Naive thymus-derived CD8-positive, alpha-beta T cell (primary cell): ENCODE measurements around the gene LRFN4. TPM values are rescaled to one million over a fixed set of nuclear protein-coding genes. Genes with fewer than 3 reads are reported as not detected.
A peak's percentile ranks its signal among the peaks of the same experiment; 100 is the strongest.

Experiments used
- ATAC-seq, 2 donors: fragments of 150-1000 bp; cut with Tn5 transposase in 1 of 2; sonication (Bioruptor Pico), chemical (Tn5 transposase) in 1 of 2; 1 replicate in 1 of 2; 2 replicates in 1 of 2; pipeline ENCODE4 v1.10.0; 2021; ENCODE audit warnings: mild to moderate bottlenecking in 2 of 2, moderate library complexity in 2 of 2
- POLR2A ChIA-PET: fragments of 350-600 bp; sonication (Branson Sonifier 250); formaldehyde crosslinking; loops from one replicate; lab custom pipeline; 2021; ENCODE audit warnings: antibody characterized with exemption; lab: Charles Lee
- DNase-seq, 10 donors: peaks; one replicate each; pipeline versions ENCODE4 v3.0.0 to v3.0.0-alpha.2; 2020 to 2022
- H3K27ac Mint-ChIP-seq, 10 donors: one replicate each; pipeline ENCODE4 v1.8.0; 2020 to 2022; ENCODE audit warnings: mild to moderate bottlenecking in 10 of 10, mixed read lengths in 10 of 10, moderate library complexity in 4 of 10, inconsistent platforms in 1 of 10
- H3K27me3 Mint-ChIP-seq, 5 donors: one replicate each; pipeline ENCODE4 v1.8.0; 2021 to 2022; ENCODE audit warnings: mixed read lengths in 5 of 5
- H3K36me3 Mint-ChIP-seq, 3 donors: one replicate each; pipeline ENCODE4 v1.8.0; 2020 to 2022; ENCODE audit warnings: mixed read lengths in 3 of 3, mild to moderate bottlenecking in 2 of 3, inconsistent platforms in 1 of 3
- H3K4me1 Mint-ChIP-seq, 4 donors: one replicate each; pipeline ENCODE4 v1.8.0; 2021 to 2022; ENCODE audit warnings: mixed read lengths in 4 of 4
- H3K4me3 Mint-ChIP-seq, 10 donors: one replicate each; pipeline ENCODE4 v1.8.0; 2020 to 2022; ENCODE audit warnings: mild to moderate bottlenecking in 10 of 10, mixed read lengths in 10 of 10, moderate library complexity in 6 of 10, inconsistent platforms in 1 of 10
- H3K9me3 Mint-ChIP-seq, 9 donors: one replicate each; pipeline ENCODE4 v1.8.0; 2020 to 2022; ENCODE audit warnings: mixed read lengths in 9 of 9, mild to moderate bottlenecking in 3 of 9, inconsistent platforms in 1 of 9, moderate library complexity in 1 of 9
- polyA plus RNA-seq, 3 donors: library from polyadenylated mRNA; unstranded; fragments of 300-500 nt; fragmentation: Illumina TruSeq; gene quantifications; one replicate each; pipeline ENCODE4 v1.2.3, GENCODE V29; 2021
- total RNA-seq, 8 experiments: library from RNA in 2 of 8; stranded (reverse) in 2 of 8; gene quantifications; one replicate each; pipeline ENCODE4 v1.2.3 and lab custom pipeline; 2021 to 2026

The LRFN4 gene
- total and polyA plus RNA-seq, 5 experiments from 2014 or later: 0.09 to 1.3 (median 0.63) TPM; not detected in 1

DNA sequence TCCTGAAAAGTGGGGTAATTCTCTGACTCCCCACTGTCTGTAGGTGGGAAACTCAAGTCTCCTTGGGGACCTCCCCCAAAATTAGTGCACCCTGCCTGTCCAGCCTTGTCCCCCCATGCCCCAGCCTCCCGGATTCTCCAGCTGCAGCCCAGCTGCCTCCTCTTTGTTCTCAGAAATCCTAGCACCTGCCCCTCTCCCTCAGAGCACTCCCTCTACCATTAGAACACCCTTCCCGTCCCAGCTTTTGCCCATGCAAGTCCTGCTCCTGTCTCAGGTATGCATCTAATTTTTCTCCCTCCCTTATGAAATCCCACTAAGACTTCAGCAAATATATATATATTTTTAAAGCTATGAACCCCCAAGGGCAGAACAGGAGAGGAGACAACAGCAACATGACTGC, 37.3 kb downstream of the LRFN4 start:
- Mint-ChIP-seq H3K4me1 (no peaks in the 10 kb centered on the region), H3K9me3 (no peaks in the 10 kb centered on the region), H3K4me3 (no peak overlapping the region), H3K27ac (no peak overlapping the region), H3K27me3 (peaks cover 0 to 2% (median 0%) of the 10 kb centered on the region in 5 donors), H3K36me3 (no peaks in the 10 kb centered on the region)
- ATAC-seq (no peak), DNase-seq (no peak)
- POLR2A ChIA-PET: no interaction called here

DNA sequence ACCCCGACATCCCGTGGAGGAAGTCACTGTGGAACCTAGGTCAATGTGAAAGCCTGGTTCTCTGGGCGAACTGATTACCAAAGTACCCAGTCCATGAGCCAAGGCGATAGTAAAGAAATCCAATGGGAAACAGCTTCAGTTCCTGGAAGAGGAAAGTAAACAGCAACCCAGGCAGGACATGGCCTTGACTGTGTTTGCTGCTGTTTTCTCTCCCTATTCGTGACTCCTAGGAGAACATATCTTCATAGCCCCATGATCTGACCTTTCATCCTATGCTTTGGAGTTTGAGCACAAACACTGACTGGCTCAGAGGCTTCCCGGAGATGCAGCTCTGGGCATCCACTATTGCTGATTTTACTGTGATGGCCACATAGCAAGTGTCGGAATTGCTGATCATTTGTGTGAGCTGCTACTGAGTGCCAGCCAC, 45.1 kb downstream of the LRFN4 start:
- no peaks in the 10 kb centered on the region for H3K9me3 Mint-ChIP-seq
- no peak overlapping the region for H3K4me3 Mint-ChIP-seq
- no peaks in the 10 kb centered on the region for H3K4me1 Mint-ChIP-seq
- no peak overlapping the region for H3K27ac Mint-ChIP-seq
- DNase-seq (no peak), ATAC-seq (no peak)
- H3K36me3 Mint-ChIP-seq: no peaks in the 10 kb centered on the region
- POLR2A ChIA-PET: no interaction called here
- H3K27me3 Mint-ChIP-seq: peaks cover 0 to 5% (median 0%) of the 10 kb centered on the region in 5 donors

DNA sequence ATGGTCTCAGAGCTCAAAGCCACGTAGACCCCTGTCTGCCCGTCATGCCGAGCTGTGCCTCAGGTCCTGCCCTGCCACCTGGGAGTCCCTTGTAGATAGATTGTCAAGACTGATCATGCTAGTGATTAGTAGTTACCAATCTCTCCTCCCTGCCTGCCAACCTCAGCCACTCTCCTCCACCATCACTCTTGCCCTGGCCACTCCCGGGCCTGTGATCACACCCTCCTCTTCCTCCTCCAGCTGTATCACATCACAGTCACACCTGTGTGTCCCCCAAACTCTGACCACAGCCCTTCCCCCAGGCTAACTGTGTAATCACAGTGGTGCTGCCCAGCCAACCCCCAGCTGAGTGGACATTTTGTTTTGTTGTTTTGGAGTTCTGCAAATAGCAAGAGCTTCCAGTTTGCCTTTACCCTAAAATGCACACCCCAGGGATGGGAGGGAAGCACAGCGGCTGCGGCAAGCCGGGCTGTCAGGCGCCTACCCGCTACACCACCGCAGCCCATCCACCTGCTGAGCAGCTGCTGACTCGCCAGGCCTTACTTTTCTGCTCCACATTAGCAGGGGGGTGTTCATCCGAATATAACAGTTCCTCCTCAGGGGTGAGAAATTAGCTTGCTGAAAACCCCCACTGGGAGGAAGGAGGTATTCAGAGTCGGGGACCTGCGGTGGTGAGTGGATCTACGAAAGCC, 45.8 kb downstream of the LRFN4 start:
- no peaks in the 10 kb centered on the region for H3K4me1 Mint-ChIP-seq

DNA sequence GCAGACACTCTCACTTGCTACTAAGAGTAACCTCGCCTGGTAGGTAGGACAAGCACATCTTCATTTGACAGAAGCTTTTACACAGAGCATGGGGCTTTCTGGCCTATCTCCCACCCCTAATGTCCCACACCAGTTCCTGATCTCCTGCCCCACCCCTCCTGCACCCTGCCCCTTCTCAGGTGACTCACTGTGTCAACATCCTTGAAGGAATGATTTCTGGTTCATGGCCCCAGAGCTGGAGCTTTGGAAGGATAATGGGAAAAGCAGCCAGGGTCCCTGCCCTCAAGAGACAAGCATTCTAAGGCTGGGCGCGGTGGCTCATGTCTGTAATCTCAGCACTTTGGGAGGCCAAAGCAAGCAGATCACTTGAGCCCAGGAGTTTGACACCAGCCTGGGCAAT, 47.2 kb downstream of the LRFN4 start:
- H3K9me3 Mint-ChIP-seq: no peaks in the 10 kb centered on the region
- H3K27me3 Mint-ChIP-seq: peaks cover 0 to 5% (median 0%) of the 10 kb centered on the region in 5 donors
- H3K36me3 Mint-ChIP-seq: no peaks in the 10 kb centered on the region
- no peak for ATAC-seq
- no peaks in the 10 kb centered on the region for H3K4me1 Mint-ChIP-seq
- H3K27ac Mint-ChIP-seq: no peak overlapping the region
- DNase-seq: no peak
- no peak overlapping the region for H3K4me3 Mint-ChIP-seq
- POLR2A ChIA-PET: no interaction called here

More for the DNA sequence above, 45.8 kb downstream of the LRFN4 start:
- Mint-ChIP-seq H3K27ac (peak overlapping the region in 1 of 10 donors; percentile 53), H3K27me3 (peaks cover 0 to 5% (median 0%) of the 10 kb centered on the region in 5 donors), H3K4me3 (no peak overlapping the region), H3K9me3 (no peaks in the 10 kb centered on the region), H3K36me3 (no peaks in the 10 kb centered on the region)
- DNase-seq: no peak
- no peak for ATAC-seq
- POLR2A ChIA-PET: no interaction called here

DNA sequence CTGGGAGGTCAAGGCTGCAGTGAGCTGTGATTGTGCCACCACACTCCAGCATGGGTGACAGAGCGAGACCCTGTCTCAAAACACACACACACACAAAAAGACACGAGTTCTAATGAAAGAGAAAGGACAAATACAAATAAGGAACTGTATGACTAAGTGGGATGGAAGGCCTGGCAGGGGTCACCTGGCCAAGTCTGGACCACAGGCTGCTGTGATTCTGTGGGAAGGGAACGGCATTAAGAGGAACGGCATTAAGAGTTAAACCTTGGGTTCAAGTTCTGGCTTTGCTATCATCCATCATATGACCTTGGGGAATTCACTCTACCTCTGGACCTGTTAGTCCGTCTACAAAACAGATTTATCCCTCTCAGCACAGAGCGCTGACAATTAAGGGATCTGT, 47.7 kb downstream of the LRFN4 start:
- ATAC-seq: no peak
- peaks cover 0 to 4% (median 0%) of the 10 kb centered on the region in 4 donors for H3K4me1 Mint-ChIP-seq
- no peak overlapping the region for H3K4me3 Mint-ChIP-seq
- H3K36me3 Mint-ChIP-seq: no peaks in the 10 kb centered on the region
- H3K27me3 Mint-ChIP-seq: peaks cover 0 to 5% (median 0%) of the 10 kb centered on the region in 5 donors
- no peaks in the 10 kb centered on the region for H3K9me3 Mint-ChIP-seq
- no peak for DNase-seq
- no peak overlapping the region for H3K27ac Mint-ChIP-seq
- POLR2A ChIA-PET: no interaction called here

DNA sequence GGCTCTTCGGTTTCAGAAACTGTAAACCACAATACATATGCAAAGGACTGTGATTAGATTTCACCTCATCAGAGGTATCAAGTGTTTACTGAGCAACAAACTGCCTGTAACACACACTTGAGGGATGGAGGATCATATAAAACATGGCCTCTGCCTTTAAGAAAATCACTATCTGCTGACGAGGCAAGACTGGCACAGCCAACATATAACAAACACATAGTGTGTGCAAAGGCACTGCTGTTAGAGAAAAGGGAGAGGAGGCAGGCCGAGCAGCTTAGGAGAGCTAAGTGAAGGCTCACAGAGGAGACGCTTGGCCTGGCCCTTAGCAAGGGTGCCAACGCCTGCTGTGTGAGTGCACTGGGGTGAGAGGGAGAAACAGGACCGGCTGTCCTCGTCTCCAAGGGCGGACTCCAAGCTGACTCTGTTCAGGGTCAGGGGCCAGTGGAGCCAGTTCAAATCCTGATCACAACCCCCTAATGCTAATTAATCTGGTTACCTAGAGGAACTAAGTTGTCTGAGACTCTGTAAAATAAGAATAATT, 48.2 kb downstream of the LRFN4 start:
- POLR2A ChIA-PET: no interaction called here
- no peak for ATAC-seq
- Mint-ChIP-seq H3K9me3 (no peaks in the 10 kb centered on the region), H3K27me3 (peaks cover 0 to 5% (median 0%) of the 10 kb centered on the region in 5 donors), H3K4me1 (peaks cover 0 to 4% (median 0%) of the 10 kb centered on the region in 4 donors), H3K27ac (no peak overlapping the region), H3K36me3 (no peaks in the 10 kb centered on the region), H3K4me3 (no peak overlapping the region)
- DNase-seq: no peak

DNA sequence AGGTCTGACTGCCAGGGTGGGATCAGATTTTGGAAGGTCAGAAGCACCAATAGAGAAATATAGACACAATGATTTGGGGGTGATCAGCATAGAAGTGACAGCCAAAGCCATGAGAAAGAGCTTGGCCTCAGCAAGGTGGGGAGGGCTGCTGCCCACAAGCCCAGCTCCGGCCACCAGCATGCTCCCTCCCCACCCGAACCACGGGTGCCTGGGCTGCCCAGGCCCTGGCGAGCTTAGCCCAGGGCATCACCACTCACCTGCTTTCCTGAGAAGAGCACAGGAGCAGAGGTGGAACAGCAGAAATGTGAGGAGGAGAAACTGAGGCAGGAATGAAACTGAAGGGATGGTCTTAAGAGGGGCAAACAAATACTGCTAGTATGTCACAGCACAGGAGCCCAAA, 48.8 kb downstream of the LRFN4 start:
- Mint-ChIP-seq H3K9me3 (no peaks in the 10 kb centered on the region), H3K4me1 (peaks cover 0 to 4% (median 0%) of the 10 kb centered on the region in 4 donors), H3K27ac (no peak overlapping the region), H3K27me3 (peaks cover 0 to 5% (median 0%) of the 10 kb centered on the region in 5 donors), H3K4me3 (no peak overlapping the region), H3K36me3 (no peaks in the 10 kb centered on the region)
- no peak for DNase-seq
- no peak for ATAC-seq
- POLR2A ChIA-PET: interaction anchor here (0.5 kb wide), 1 partner anchor 13 kb away, joined by 3 read pairs; no protein-coding TSS in a partner anchor

DNA sequence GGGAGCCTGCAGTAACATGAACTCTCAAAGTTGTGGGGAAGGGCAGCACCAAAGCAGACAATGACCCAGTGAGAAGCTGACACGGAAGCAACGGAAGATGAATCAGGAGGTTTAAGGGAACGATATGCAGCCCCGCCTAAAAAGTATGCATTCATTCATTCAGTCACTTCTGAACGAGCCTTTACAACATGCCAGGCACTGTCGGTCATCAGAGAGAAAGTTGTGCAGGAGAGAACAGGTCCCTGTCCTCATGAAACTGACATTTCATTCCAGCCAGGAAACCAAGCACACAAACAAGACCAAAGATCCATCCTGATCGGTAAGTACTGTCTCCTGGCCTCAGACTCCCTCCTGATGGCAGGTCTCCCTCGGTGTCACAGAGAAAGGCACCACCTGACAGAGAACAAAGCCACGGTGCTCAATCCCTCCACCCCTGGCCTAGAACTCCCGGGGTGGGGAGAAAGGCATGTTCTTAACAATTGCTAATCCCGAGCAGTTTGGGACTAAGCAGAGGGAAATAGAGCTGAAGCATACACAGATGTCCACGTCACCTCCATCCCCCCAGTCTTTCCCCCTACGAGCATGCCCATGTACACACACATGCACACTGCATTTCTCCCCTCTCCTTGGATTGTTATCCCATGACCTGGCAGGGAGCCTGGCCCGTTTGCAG, 49.3 kb downstream of the LRFN4 start:
- peaks cover 0 to 5% (median 0%) of the 10 kb centered on the region in 5 donors for H3K27me3 Mint-ChIP-seq
- no peaks in the 10 kb centered on the region for H3K36me3 Mint-ChIP-seq
- ATAC-seq (no peak), DNase-seq (no peak)
- POLR2A ChIA-PET: interaction anchor here (0.5 kb wide), 1 partner anchor 12 kb away, joined by 3 read pairs; no protein-coding TSS in a partner anchor
- no peaks in the 10 kb centered on the region for H3K9me3 Mint-ChIP-seq
- H3K4me3 Mint-ChIP-seq: no peak overlapping the region
- peaks cover 0 to 4% (median 0%) of the 10 kb centered on the region in 4 donors for H3K4me1 Mint-ChIP-seq
- no peak overlapping the region for H3K27ac Mint-ChIP-seq

DNA sequence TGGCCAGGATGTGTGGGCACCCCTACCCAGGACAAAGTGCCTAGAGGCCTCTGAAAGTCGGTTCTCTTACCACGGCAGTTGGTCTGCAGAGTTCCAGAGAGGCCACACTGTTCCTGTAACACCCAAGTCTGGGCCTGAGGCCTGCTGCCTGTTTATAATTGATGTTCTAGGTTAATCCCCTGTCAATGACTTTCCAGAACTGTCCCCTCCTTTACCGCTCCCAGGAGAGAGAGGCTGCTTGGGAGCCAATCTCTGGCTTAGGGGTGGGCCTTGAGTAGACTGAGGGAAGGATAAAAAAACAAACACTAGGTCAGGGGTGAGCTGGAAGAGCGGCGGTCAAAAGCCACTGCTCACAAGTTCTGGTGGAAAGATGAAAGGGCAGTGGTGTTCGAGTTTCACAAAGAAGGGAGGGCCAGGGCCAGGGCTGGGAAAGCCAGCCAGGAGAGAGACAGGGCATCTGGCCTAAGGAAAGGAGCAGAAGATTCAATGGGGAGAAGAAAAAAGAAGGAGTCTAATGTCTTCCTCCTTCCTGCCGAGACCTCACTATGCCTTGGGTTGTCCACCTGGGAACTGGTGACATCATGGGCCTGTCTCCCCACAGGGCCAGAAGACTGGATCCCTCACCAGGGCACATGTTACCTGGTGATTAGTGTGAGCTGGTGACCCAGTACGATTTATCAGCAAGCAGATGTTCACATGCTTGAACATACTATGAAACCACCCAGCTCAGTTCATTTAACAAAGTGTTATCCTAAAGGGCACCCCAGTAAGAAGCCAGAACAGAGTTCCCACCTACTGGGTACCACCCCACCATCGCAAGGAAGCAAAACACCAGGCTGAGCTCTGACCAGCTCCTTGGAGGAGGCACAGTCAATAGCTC, 51.1 kb downstream of the LRFN4 start:
- no peak overlapping the region for H3K4me3 Mint-ChIP-seq
- no peak overlapping the region for H3K27ac Mint-ChIP-seq
- DNase-seq (no peak), ATAC-seq (no peak)
- H3K27me3 Mint-ChIP-seq: peaks cover 0 to 5% (median 0%) of the 10 kb centered on the region in 5 donors
- no peaks in the 10 kb centered on the region for H3K9me3 Mint-ChIP-seq
- POLR2A ChIA-PET: no interaction called here
- H3K4me1 Mint-ChIP-seq: peaks cover 0 to 4% (median 0%) of the 10 kb centered on the region in 4 donors
- no peaks in the 10 kb centered on the region for H3K36me3 Mint-ChIP-seq

DNA sequence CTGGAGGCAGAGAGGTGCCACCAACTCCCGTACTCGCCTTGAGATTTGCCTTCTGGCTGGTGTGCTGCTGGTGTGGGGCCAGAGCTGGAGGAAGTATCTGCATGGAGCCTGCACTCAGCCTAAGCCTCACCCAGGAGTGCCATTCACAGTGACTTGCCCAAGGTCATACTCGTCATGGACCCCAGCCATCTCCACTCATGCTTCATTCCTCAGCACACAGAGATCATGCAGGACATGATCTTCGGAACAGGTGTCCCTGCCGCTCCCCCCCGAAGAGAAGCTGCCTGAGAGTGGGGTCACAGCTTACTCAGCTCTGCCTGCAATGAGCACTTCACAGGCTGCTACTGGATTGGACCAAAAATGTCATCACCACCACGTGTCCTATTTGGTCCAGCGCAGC, 52.3 kb downstream of the LRFN4 start:
- POLR2A ChIA-PET: no interaction called here
- peaks cover 0 to 5% (median 0%) of the 10 kb centered on the region in 5 donors for H3K27me3 Mint-ChIP-seq
- ATAC-seq: no peak

DNA sequence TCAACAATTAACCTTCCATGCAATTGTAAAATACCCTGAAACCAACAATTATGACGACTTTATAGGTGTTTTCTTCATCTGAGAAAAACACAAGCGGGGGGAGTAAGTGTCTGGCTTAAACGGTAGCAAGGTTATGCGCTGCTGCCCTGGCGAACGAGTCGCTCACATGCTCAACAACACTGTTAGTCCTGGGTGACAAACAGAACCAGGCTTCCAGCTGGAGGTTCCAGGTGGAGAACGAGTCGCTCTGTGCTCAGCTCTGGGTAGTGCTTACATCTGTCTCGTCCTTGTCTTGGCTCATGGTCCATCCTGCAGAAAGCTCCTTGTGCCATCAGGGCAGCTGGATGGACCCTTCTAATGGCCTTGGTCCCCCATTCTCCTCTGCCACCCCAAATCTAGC, 53.2 kb downstream of the LRFN4 start:
- H3K27ac Mint-ChIP-seq: peak overlapping the region in 1 of 10 donors; percentile 59
- DNase-seq: no peak
- no peaks in the 10 kb centered on the region for H3K36me3 Mint-ChIP-seq
- POLR2A ChIA-PET: no interaction called here
- peaks cover 0 to 4% (median 0%) of the 10 kb centered on the region in 4 donors for H3K4me1 Mint-ChIP-seq
- no peaks in the 10 kb centered on the region for H3K9me3 Mint-ChIP-seq
- no peak for ATAC-seq
- peaks cover 0 to 5% (median 0%) of the 10 kb centered on the region in 5 donors for H3K27me3 Mint-ChIP-seq
- no peak overlapping the region for H3K4me3 Mint-ChIP-seq

More for the DNA sequence above, 52.3 kb downstream of the LRFN4 start:
- no peak for DNase-seq
- Mint-ChIP-seq H3K27ac (peak overlapping the region in 2 of 10 donors; percentile 56 to 59), H3K4me3 (no peak overlapping the region), H3K36me3 (no peaks in the 10 kb centered on the region), H3K4me1 (peaks cover 0 to 4% (median 0%) of the 10 kb centered on the region in 4 donors), H3K9me3 (no peaks in the 10 kb centered on the region)
